22Rv1 (cell line): ENCODE data around the gene ICE2.
A peak's percentile ranks its signal among the peaks of the same experiment; 100 is the strongest.

ENCODE experiments used
- H3K27ac ChIP-seq: fragments of 450-650 bp; 2 replicates; pipeline ENCODE4 v1.5.1; 2017
- CTCF ChIP-seq: fragments of 450-650 bp; IDR thresholded peaks from 2 replicates; pipeline ENCODE4 v1.5.1; 2017; ENCODE audit warnings: mild to moderate bottlenecking
- ZFX ChIP-seq: fragments of 450-650 bp; IDR thresholded peaks from 2 replicates; pipeline ENCODE4 v1.6.1; 2017; ENCODE audit warnings: antibody characterized with exemption, borderline replicate concordance

ICE2 gene

GRCh38 chr15:60510006-60510405, 31.1 kb upstream of the ICE2 start:
- no peak overlapping the region for H3K27ac ChIP-seq

GRCh38 chr15:60509470-60509869, 30.5 kb upstream of the ICE2 start:
- H3K27ac ChIP-seq, result no peak overlapping the region
- TF ChIP-seq CTCF, result no peak
- no peak for TF ChIP-seq ZFX

More at GRCh38 chr15:60510006-60510405, 31.1 kb upstream of the ICE2 start:
- TF ChIP-seq CTCF (no peak), ZFX (no peak)

- no peak for TF ChIP-seq ZFX
- no peak overlapping the region for H3K27ac ChIP-seq
Measured at GRCh38 chr15:60508442-60508841, 29.5 kb upstream of the ICE2 start.

GRCh38 chr15:60507596-60508424, 28.9 kb upstream of the ICE2 start:
- TF ChIP-seq CTCF (peak; percentile 96), ZFX (no peak)
- H3K27ac ChIP-seq, result no peak overlapping the region

GRCh38 chr15:60496853-60497252, 17.9 kb upstream of the ICE2 start:
- no peak overlapping the region for H3K27ac ChIP-seq
- TF ChIP-seq ZFX (no peak), CTCF (no peak)

GRCh38 chr15:60494108-60494507, 15.2 kb upstream of the ICE2 start:
- TF ChIP-seq ZFX, result no peak
- TF ChIP-seq CTCF, result no peak
- no peak overlapping the region for H3K27ac ChIP-seq

- TF ChIP-seq ZFX, result no peak
- no peak for TF ChIP-seq CTCF
- no peak overlapping the region for H3K27ac ChIP-seq
Measured at GRCh38 chr15:60493166-60493565, 14.2 kb upstream of the ICE2 start.

GRCh38 chr15:60486742-60487141, 7.8 kb upstream of the ICE2 start:
- no peak overlapping the region for H3K27ac ChIP-seq
- TF ChIP-seq CTCF (no peak), ZFX (no peak)
